IMR-90 (cell line): ENCODE results near the gene ACAP1. TPM values are rescaled to one million over a fixed set of nuclear protein-coding genes. Genes with fewer than 3 reads are reported as not detected.

Experiments
- ATAC-seq: fragments of 200-7000 bp; cut with Tn5 transposase; 2 replicates; pipeline ENCODE4 v1.9.1; 2020; ENCODE audit warnings: low read depth, mild to moderate bottlenecking, moderate library complexity
- BruUV-seq: library from RNA; stranded (reverse); fragments of 400-500 nt; replicated peaks from 2 replicates; lab custom pipeline; 2021; lab: Mats Ljungman, UMichigan
- CTCF ChIA-PET: fragments of 300-600 bp; formaldehyde crosslinking; extraction: SDS; loops from one replicate; lab custom pipeline; 2021; ENCODE audit warnings: antibody characterized with exemption; lab: Yijun Ruan, JAX
- POLR2A ChIA-PET: fragments of 300-600 bp; sonication (Branson Sonifier 250); formaldehyde crosslinking; loops from one replicate; lab custom pipeline; 2022; ENCODE audit warnings: antibody characterized with exemption; ENCODE audit not compliant: unreplicated experiment; lab: Charles Lee
- DNase-seq: peaks from one replicate; pipeline ENCODE4 v3.0.0; 2013
- H2AFZ ChIP-seq: replicated peaks from 2 replicates; pipeline ENCODE3; 2013; ENCODE audit warnings: low read length, mild to moderate bottlenecking; ENCODE audit not compliant: poor library complexity
- H2AK5ac ChIP-seq: 2 replicates; pipeline ENCODE4 v1.6.1; 2013; ENCODE audit warnings: low read depth, low read length, inconsistent platforms
- H2AK9ac ChIP-seq: replicated peaks from 2 replicates; pipeline ENCODE3; 2013; ENCODE audit warnings: mild to moderate bottlenecking, low read depth, low read length, moderate library complexity; ENCODE audit not compliant: poor library complexity
- H2BK120ac ChIP-seq: 2 replicates; pipeline ENCODE4 v1.6.1; 2013; ENCODE audit warnings: low read depth, low read length, inconsistent platforms
- H2BK15ac ChIP-seq: 3 replicates; pipeline ENCODE4 v1.6.1; 2013; ENCODE audit warnings: low read depth, low read length, inconsistent platforms
- H2BK20ac ChIP-seq: 2 replicates; pipeline ENCODE4 v1.6.1; 2013; ENCODE audit warnings: low read depth, mild to moderate bottlenecking, inconsistent platforms, low read length, moderate library complexity
- H2BK5ac ChIP-seq: 2 replicates; pipeline ENCODE4 v1.6.1; 2013; ENCODE audit warnings: mild to moderate bottlenecking, low read depth, low read length, inconsistent platforms; ENCODE audit not compliant: poor library complexity, severe bottlenecking
- H3K14ac ChIP-seq: replicated peaks from 2 replicates; pipeline ENCODE4 v1.6.1; 2013; ENCODE audit warnings: low read depth, low read length, inconsistent platforms
- H3K18ac ChIP-seq: 2 replicates; pipeline ENCODE4 v1.6.1; 2013; ENCODE audit warnings: low read depth, low read length, control low read depth
- H3K23ac ChIP-seq: 2 replicates; pipeline ENCODE4 v1.6.1; 2013; ENCODE audit warnings: low read depth, low read length, inconsistent platforms
- H3K27ac ChIP-seq: 2 replicates; pipeline ENCODE4 v1.5.1; 2013; ENCODE audit warnings: mild to moderate bottlenecking, control low read depth, low read length; ENCODE audit not compliant: insufficient read depth
- H3K27me3 ChIP-seq: 2 replicates; pipeline ENCODE4 v1.6.1; 2013; ENCODE audit warnings: low read length; ENCODE audit not compliant: control insufficient read depth, insufficient read depth
- H3K36me3 ChIP-seq: 2 replicates; pipeline ENCODE4 v1.6.1; 2013; ENCODE audit warnings: low read length, mixed read lengths; ENCODE audit not compliant: control insufficient read depth, insufficient read depth
- H3K4ac ChIP-seq: 2 replicates; pipeline ENCODE4 v1.6.1; 2013; ENCODE audit warnings: low read depth, low read length, inconsistent platforms
- H3K4me1 ChIP-seq: 2 replicates; pipeline ENCODE4 v1.6.1; 2013; ENCODE audit warnings: low read length, mixed read lengths; ENCODE audit not compliant: control insufficient read depth, insufficient read depth
- H3K4me2 ChIP-seq: 2 replicates; pipeline ENCODE4 v1.6.1; 2013; ENCODE audit warnings: low read depth, mild to moderate bottlenecking, control low read depth, low read length, moderate library complexity
- H3K4me3 ChIP-seq: 2 replicates; pipeline ENCODE4 v1.5.1; 2013; ENCODE audit warnings: low read depth, mild to moderate bottlenecking, control low read depth, low read length, moderate library complexity; ENCODE audit not compliant: insufficient read depth
- H3K56ac ChIP-seq: 2 replicates; pipeline ENCODE4 v1.6.1; 2013; ENCODE audit warnings: low read length, inconsistent platforms; ENCODE audit not compliant: insufficient read depth; ENCODE audit errors: extremely low read depth
- H3K79me1 ChIP-seq, 2 experiments: 2 replicates each; pipeline ENCODE4 v1.6.1; 2013; ENCODE audit warnings: low read length in 2 of 2, inconsistent platforms in 1 of 2, low read depth in 1 of 2
- H3K9ac ChIP-seq: 2 replicates; pipeline ENCODE4 v1.6.1; 2013; ENCODE audit warnings: low read depth, low read length, control low read depth
- H3K9me1 ChIP-seq: 2 replicates; pipeline ENCODE4 v1.6.1; 2013; ENCODE audit warnings: low read length, inconsistent platforms; ENCODE audit not compliant: insufficient read depth
- H3K9me3 ChIP-seq: 2 replicates; pipeline ENCODE4 v1.6.1; 2013; ENCODE audit warnings: low read length; ENCODE audit not compliant: control insufficient read depth, insufficient read depth
- H4K20me1 ChIP-seq: 2 replicates; pipeline ENCODE4 v1.6.1; 2013; ENCODE audit warnings: low read length, inconsistent platforms; ENCODE audit not compliant: insufficient read depth
- H4K5ac ChIP-seq: 2 replicates; pipeline ENCODE4 v1.6.1; 2013; ENCODE audit warnings: mild to moderate bottlenecking, low read depth, low read length, control low read depth
- H4K8ac ChIP-seq, 2 experiments: 2 replicates each; pipeline ENCODE4 v1.6.1; 2013; ENCODE audit warnings: low read depth in 2 of 2, low read length in 2 of 2, control low read depth in 1 of 2, inconsistent platforms in 1 of 2
- H4K91ac ChIP-seq: 2 replicates; pipeline ENCODE4 v1.6.1; 2013; ENCODE audit warnings: low read depth, low read length, inconsistent platforms; ENCODE audit not compliant: insufficient read depth
- BHLHE40 ChIP-seq: fragments of 150-350 bp; IDR thresholded peaks from 2 replicates; pipeline ENCODE4 v1.6.1; 2016; ENCODE audit warnings: mild to moderate bottlenecking, low read depth, low read length
- CEBPB ChIP-seq: IDR thresholded peaks from 2 replicates; pipeline ENCODE4 v1.6.1; 2012; ENCODE audit warnings: low read depth, low read length, improper control_type of control experiment
- CHD1 ChIP-seq: IDR thresholded peaks from 2 replicates; pipeline ENCODE4 v1.6.1; 2012; ENCODE audit warnings: low read depth, low read length, improper control_type of control experiment
- FOS ChIP-seq: fragments of 150-350 bp; IDR thresholded peaks from 2 replicates; pipeline ENCODE4 v1.6.1; 2016; ENCODE audit warnings: low read depth, low read length
- MAFK ChIP-seq: IDR thresholded peaks from 2 replicates; pipeline ENCODE4 v1.6.1; 2012; ENCODE audit warnings: low read depth, low read length, improper control_type of control experiment
- MAZ ChIP-seq: IDR thresholded peaks from 2 replicates; pipeline ENCODE4 v1.6.1; 2012; ENCODE audit warnings: low read depth, mild to moderate bottlenecking, low read length, improper control_type of control experiment, moderate library complexity, borderline replicate concordance
- MXI1 ChIP-seq: IDR thresholded peaks from 2 replicates; pipeline ENCODE4 v1.6.1; 2012; ENCODE audit warnings: low read depth, mild to moderate bottlenecking, low read length, moderate library complexity, borderline replicate concordance
- NFE2L2 ChIP-seq: fragments of 150-350 bp; IDR thresholded peaks from 2 replicates; pipeline ENCODE4 v1.6.1; 2016; ENCODE audit warnings: low read depth, mild to moderate bottlenecking, low read length
- POLR2A ChIP-seq: IDR thresholded peaks from 2 replicates; pipeline ENCODE4 v1.6.1; 2012; ENCODE audit warnings: mild to moderate bottlenecking, low read depth, low read length
- RAD21 ChIP-seq: IDR thresholded peaks from 2 replicates; pipeline ENCODE4 v1.6.1; 2012; ENCODE audit warnings: low read length, improper control_type of control experiment
- RFX5 ChIP-seq: IDR thresholded peaks from 2 replicates; pipeline ENCODE4 v1.8.0; 2012; ENCODE audit warnings: low read depth, mild to moderate bottlenecking, low read length, moderate library complexity
- WGBS, 2 experiments: methylation state at CpG; one replicate each; pipeline versions ENCODE4 v1.1.5 to v1.1.7; 2013; ENCODE audit warnings: missing lambda C conversion rate in 2 of 2; ENCODE audit not compliant: insufficient read length in 1 of 2; ENCODE audit errors: extremely low coverage in 2 of 2; 5-methylcytosine and 5-hydroxymethylcytosine counted together
- dilution Hi-C: fragments of 300-500 bp; cut with HindIII; formaldehyde crosslinking; loops from one replicate; pipeline ENCODE4 v1.14.3; 2018; ENCODE audit warnings: low sequenced_read_pairs; ENCODE audit not compliant: unreplicated experiment
- in situ Hi-C: fragments of 300-500 bp; cut with MboI; formaldehyde crosslinking; loops from 3 replicates; pipeline ENCODE4 v1.14.3; 2019; ENCODE audit warnings: low sequenced_read_pairs, inconsistent platforms, mixed read lengths
- intact Hi-C: fragments of 100-400 bp; cut with micrococcal nuclease; formaldehyde crosslinking; loops from 2 replicates; pipeline ENCODE4 v1.10.0; 2022
- polyA plus RNA-seq, 3 experiments: library from polyadenylated mRNA; depleted of rRNA; stranded (reverse); fragments of >200 nt; gene quantifications; 2 replicates each; pipeline ENCODE4 v1.2.3, GENCODE V29; 2012; ENCODE audit warnings: low replicate concordance in 1 of 3
- total RNA-seq: library from RNA; depleted of rRNA; stranded (reverse); fragments of >200 nt; gene quantifications from 2 replicates; pipeline ENCODE4 v1.2.3, GENCODE V29; 2012
- TF ChIP-seq, protein P1 (sequence below): fragments of 150-350 bp; IDR thresholded peaks from 2 replicates; pipeline ENCODE4 v1.6.1; 2017; ENCODE audit warnings: mild to moderate bottlenecking, antibody characterized with exemption, low read length, low read depth
- TF ChIP-seq, protein P2 (sequence below): fragments of 150-350 bp; IDR thresholded peaks from 2 replicates; pipeline ENCODE4 v1.6.1; 2016; ENCODE audit warnings: low read depth, mild to moderate bottlenecking, low read length, moderate library complexity, borderline replicate concordance

Gene ACAP1
- total and polyA plus RNA-seq, 2 of the 4 experiments (the other 2 are of a cell fraction), result under 0.01 to 2.1 TPM

DNA sequence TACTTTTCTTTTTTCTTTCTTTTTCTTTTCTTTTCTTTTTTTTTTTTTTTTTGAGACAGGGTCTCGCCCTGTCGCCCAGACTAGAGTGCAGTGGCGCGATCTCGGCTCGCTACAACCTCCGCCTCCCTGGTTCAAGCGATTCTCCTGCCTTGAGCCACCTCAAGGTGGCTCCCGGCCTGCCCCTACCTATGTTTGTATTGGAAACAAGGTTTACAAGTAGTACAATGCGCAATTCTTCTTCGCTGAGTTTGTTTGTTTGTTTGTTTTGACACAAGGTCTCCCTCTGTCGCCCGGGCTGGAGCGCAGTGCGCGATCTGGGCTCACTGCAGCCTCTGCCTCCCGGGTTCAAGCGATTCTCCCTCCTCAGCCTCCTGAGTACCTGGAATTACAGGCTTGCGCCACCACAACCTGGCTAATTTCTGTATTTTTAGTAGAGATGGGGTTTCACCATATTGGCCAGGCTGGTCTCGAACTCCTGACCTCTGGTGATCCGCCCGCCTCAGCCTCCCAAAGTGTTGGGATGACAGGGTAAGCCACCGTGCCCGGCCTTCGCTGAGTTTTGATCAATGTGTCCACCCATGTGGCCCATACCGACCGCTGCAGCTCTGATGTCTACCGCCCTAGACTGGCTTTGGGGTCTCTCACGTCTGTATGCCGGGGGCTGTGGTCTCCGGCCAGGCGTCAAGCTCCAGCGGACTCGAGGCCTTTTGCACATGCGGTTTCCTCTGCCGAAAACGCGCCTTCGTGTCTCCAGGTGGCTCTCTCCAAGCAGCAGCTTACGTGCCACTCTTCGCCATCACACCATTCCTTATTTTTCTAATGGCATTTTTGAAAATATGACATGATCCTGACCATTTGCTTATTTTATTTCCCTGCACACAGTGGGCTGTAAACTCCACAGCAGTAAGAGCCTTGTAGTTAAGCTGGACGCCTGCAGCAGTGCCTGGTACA is 40.8 kb upstream of the ACAP1 start:
- BruUV-seq, result no TSS peak
- Histone ChIP-seq H3K56ac (no peak overlapping the region), H3K27ac (no peak overlapping the region), H3K79me1 (no peaks in the 10 kb centered on the region), H3K4me2 (peak overlapping the region; percentile 62), H2BK15ac (no peak overlapping the region), H2AK5ac (no peak overlapping the region), H3K14ac (no peak overlapping the region), H2BK120ac (no peak overlapping the region), H3K23ac (no peak overlapping the region), H3K36me3 (no peaks in the 10 kb centered on the region), H3K9me3 (no peaks in the 10 kb centered on the region; the same call in 1 of the 2 replicates), H3K9me1 (no peaks in the 10 kb centered on the region; the same call in 1 of the 2 replicates), H4K8ac (no peak overlapping the region), H4K5ac (no peak overlapping the region), H3K4me1 (peaks cover 3% of the 10 kb centered on the region), H4K20me1 (0 out of 2 replicates have a peak, but pooled peaks cover 3% of the 10 kb centered on the region), H4K91ac (no peak overlapping the region), H3K4me3 (no peak overlapping the region), H2AFZ (peak overlapping the region; percentile 88), H2AK9ac (peak overlapping the region; percentile 23), H2BK20ac (no peak overlapping the region), H3K18ac (no peak overlapping the region), H3K9ac (no peak overlapping the region), H3K27me3 (peaks cover 51% of the 10 kb centered on the region), H2BK5ac (no peak overlapping the region), H3K4ac (no peak overlapping the region)
- dilution Hi-C loops, result no loop called here
- no peak for DNase-seq
- WGBS, 2 experiments, result 54% methylated on average over 16 of the region's 42 CpGs; no CpG with 5 or more reads in 1 of the 2 experiments
- in situ Hi-C loops, result no loop called here
- intact Hi-C loops, result loop anchor here (1.0 to 5.0 kb wide), 4 partner anchors 15 to 250 kb away; partner anchors contain the start of gene PHF23
- ChIA-PET POLR2A (no interaction called here), CTCF (interaction anchor here (0.7 to 2.0 kb wide), 6 partner anchors 10 to 250 kb away, joined by 3 to 17 read pairs (median 6); partner anchors contain the start of gene SLC2A4)
- TF ChIP-seq BHLHE40 (no peak), MXI1 (no peak), MAFK (no peak), FOS (no peak), RAD21 (no peak), CHD1 (no peak), NFE2L2 (no peak), POLR2A (no peak), CEBPB (no peak), RFX5 (no peak), MAZ (no peak)
- TF ChIP-seq, protein P1, sequence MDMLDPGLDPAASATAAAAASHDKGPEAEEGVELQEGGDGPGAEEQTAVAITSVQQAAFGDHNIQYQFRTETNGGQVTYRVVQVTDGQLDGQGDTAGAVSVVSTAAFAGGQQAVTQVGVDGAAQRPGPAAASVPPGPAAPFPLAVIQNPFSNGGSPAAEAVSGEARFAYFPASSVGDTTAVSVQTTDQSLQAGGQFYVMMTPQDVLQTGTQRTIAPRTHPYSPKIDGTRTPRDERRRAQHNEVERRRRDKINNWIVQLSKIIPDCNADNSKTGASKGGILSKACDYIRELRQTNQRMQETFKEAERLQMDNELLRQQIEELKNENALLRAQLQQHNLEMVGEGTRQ, result no peak
- TF ChIP-seq, protein P2, sequence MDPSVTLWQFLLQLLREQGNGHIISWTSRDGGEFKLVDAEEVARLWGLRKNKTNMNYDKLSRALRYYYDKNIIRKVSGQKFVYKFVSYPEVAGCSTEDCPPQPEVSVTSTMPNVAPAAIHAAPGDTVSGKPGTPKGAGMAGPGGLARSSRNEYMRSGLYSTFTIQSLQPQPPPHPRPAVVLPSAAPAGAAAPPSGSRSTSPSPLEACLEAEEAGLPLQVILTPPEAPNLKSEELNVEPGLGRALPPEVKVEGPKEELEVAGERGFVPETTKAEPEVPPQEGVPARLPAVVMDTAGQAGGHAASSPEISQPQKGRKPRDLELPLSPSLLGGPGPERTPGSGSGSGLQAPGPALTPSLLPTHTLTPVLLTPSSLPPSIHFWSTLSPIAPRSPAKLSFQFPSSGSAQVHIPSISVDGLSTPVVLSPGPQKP, result no peak
- ATAC-seq, result no peak
